HCT116 (cell line): ENCODE results near the gene MED25.

Experiments used
- CBX3 ChIP-seq: IDR thresholded peaks from 2 replicates; pipeline ENCODE4 v1.6.1; 2012; ENCODE audit warnings: low read depth
- CEBPB ChIP-seq: IDR thresholded peaks from 2 replicates; pipeline ENCODE4 v1.6.1; 2012; ENCODE audit warnings: low read depth
- CTCF ChIP-seq, 3 experiments: fragments of 200-600 bp in 1 of 3; sonication (generic) in 1 of 3; IDR thresholded peaks in 2 of 3; conservative IDR thresholded peaks in 1 of 3; 2 replicates each; pipeline ENCODE4 v1.5.1; 2012 to 2017; ENCODE audit warnings: low read depth in 2 of 3, low read length in 2 of 3, antibody characterized with exemption in 1 of 3, borderline replicate concordance in 1 of 3, control low read depth in 1 of 3, mild to moderate bottlenecking in 1 of 3, mixed read lengths in 1 of 3, mixed run types in 1 of 3, moderate library complexity in 1 of 3; ENCODE audit not compliant: insufficient read depth in 1 of 3
- ELF1 ChIP-seq: IDR thresholded peaks from 2 replicates; pipeline ENCODE4 v1.6.1; 2012; ENCODE audit warnings: low read depth, borderline replicate concordance
- EZH2 ChIP-seq: fragments of 200-600 bp; sonication (generic); IDR thresholded peaks from 2 replicates; pipeline ENCODE4 v1.6.1; 2017; ENCODE audit warnings: antibody characterized with exemption, mixed run types
- EZH2phosphoT487 ChIP-seq: fragments of 200-600 bp; IDR thresholded peaks from 2 replicates; pipeline ENCODE4 v1.6.1; 2018; ENCODE audit warnings: antibody characterized with exemption, borderline replicate concordance
- JUND ChIP-seq: IDR thresholded peaks from 2 replicates; pipeline ENCODE4 v1.6.1; 2012
- MAX ChIP-seq: IDR thresholded peaks from 2 replicates; pipeline ENCODE4 v1.6.1; 2012
- POLR2A ChIP-seq: IDR thresholded peaks from 2 replicates; pipeline ENCODE4 v1.7.0; 2011; ENCODE audit warnings: borderline replicate concordance; ENCODE audit not compliant: insufficient read depth, insufficient read length; ENCODE audit errors: extremely low read depth
- POLR2AphosphoS5 ChIP-seq: IDR thresholded peaks from 2 replicates; pipeline ENCODE4 v1.6.1; 2011; ENCODE audit warnings: mild to moderate bottlenecking, low read depth, low read length, moderate library complexity
- RAD21 ChIP-seq: IDR thresholded peaks from 2 replicates; pipeline ENCODE4 v1.6.1; 2012; ENCODE audit warnings: low read depth, mild to moderate bottlenecking
- YY1 ChIP-seq: IDR thresholded peaks from 2 replicates; pipeline ENCODE4 v1.6.1; 2011; ENCODE audit warnings: low read length, low read depth, moderate library complexity, mild to moderate bottlenecking; ENCODE audit not compliant: insufficient replicate concordance; ENCODE audit errors: extremely low read depth
- ZBTB33 ChIP-seq: IDR thresholded peaks from 2 replicates; pipeline ENCODE4 v1.6.1; 2011; ENCODE audit warnings: mild to moderate bottlenecking, low read length, moderate library complexity; ENCODE audit not compliant: insufficient replicate concordance; ENCODE audit errors: extremely low read depth
- ZFX ChIP-seq: fragments of 450-650 bp; IDR thresholded peaks from 2 replicates; pipeline ENCODE4 v1.6.1; 2017

- no peak for TF ChIP-seq JUND
- no peak for TF ChIP-seq CBX3
- TF ChIP-seq POLR2A: no peak
- no peak for TF ChIP-seq CTCF (IDR thresholded peaks at IDR 0.05 in 2 of 3, conservative IDR thresholded peaks at IDR 0.05 in 1 of 3; ENCODE audit: borderline replicate concordance in 1 of 3, insufficient read depth in 1 of 3, low read depth in 2 of 3, low read length in 2 of 3)
- no peak for TF ChIP-seq EZH2
- TF ChIP-seq EZH2phosphoT487: no peak
- no peak for TF ChIP-seq ZFX
- TF ChIP-seq MAX: no peak
- TF ChIP-seq YY1: no peak
- no peak for TF ChIP-seq POLR2AphosphoS5
- TF ChIP-seq RAD21: no peak
- no peak for TF ChIP-seq CEBPB
- TF ChIP-seq ZBTB33: no peak
- no peak for TF ChIP-seq ELF1
Observed at GRCh38 chr19:49884109-49884508, 66.0 kb downstream of the MED25 start.
